Type B pancreatic cell (in vitro differentiated cells): ENCODE results near the gene CSNK2B. TPM values are rescaled to one million over a fixed set of nuclear protein-coding genes. Genes with fewer than 3 reads are reported as not detected.

Experiments used
- DNase-seq: peaks from one replicate; pipeline ENCODE4 v3.0.0; 2021; ENCODE audit warnings: mixed read lengths; ENCODE audit not compliant: unreplicated experiment; ENCODE audit errors: extremely low spot score
- H3K27ac Mint-ChIP-seq: 2 replicates; pipeline ENCODE4 v1.8.0; 2021; ENCODE audit warnings: mild to moderate bottlenecking, mixed read lengths
- H3K27me3 Mint-ChIP-seq: 2 replicates; pipeline ENCODE4 v1.8.0; 2021; ENCODE audit warnings: mixed read lengths
- H3K36me3 Mint-ChIP-seq: 2 replicates; pipeline ENCODE4 v1.8.0; 2021; ENCODE audit warnings: mixed read lengths
- H3K4me1 Mint-ChIP-seq: one replicate; pipeline ENCODE4 v1.8.0; 2021; ENCODE audit warnings: mixed read lengths; ENCODE audit not compliant: unreplicated experiment
- H3K4me3 Mint-ChIP-seq: 2 replicates; pipeline ENCODE4 v1.8.0; 2021; ENCODE audit warnings: mild to moderate bottlenecking, mixed read lengths
- H3K9me3 Mint-ChIP-seq: 2 replicates; pipeline ENCODE4 v1.8.0; 2021; ENCODE audit warnings: mixed read lengths
- long read RNA-seq: library from polyadenylated mRNA; unstranded; transcript quantifications from one replicate; pipeline ENCODE4 v2.0.0, GENCODE V29; 2020
- total RNA-seq: library from RNA; stranded (reverse); gene quantifications from 2 replicates; pipeline ENCODE4 v1.2.1, GENCODE V29; 2021; ENCODE audit warnings: low replicate concordance
- TF ChIP-seq, protein P1 (sequence below): fragments of 200-600 bp; sonication (generic); conservative IDR thresholded peaks from 2 replicates; pipeline ENCODE4 v1.5.0; 2021; ENCODE audit warnings: antibody characterized with exemption, mild to moderate bottlenecking

The CSNK2B gene
- total RNA-seq, result 142 and 175 TPM in 2 replicates
- long read RNA-seq, transcript CSNK2B-203 (7 exons, 948 nt), result major isoform, 65 of 77 reads
- long read RNA-seq, partial matches to known transcripts, result 5 of 77 reads
- long read RNA-seq, other reads (novel, unspliced or antisense), result 4 of 77 reads

- H3K27ac Mint-ChIP-seq, result peak within 1 kb of the TSS; percentile 99
- no peaks in the 10 kb centered on the region for H3K9me3 Mint-ChIP-seq
- TF ChIP-seq, protein P1, sequence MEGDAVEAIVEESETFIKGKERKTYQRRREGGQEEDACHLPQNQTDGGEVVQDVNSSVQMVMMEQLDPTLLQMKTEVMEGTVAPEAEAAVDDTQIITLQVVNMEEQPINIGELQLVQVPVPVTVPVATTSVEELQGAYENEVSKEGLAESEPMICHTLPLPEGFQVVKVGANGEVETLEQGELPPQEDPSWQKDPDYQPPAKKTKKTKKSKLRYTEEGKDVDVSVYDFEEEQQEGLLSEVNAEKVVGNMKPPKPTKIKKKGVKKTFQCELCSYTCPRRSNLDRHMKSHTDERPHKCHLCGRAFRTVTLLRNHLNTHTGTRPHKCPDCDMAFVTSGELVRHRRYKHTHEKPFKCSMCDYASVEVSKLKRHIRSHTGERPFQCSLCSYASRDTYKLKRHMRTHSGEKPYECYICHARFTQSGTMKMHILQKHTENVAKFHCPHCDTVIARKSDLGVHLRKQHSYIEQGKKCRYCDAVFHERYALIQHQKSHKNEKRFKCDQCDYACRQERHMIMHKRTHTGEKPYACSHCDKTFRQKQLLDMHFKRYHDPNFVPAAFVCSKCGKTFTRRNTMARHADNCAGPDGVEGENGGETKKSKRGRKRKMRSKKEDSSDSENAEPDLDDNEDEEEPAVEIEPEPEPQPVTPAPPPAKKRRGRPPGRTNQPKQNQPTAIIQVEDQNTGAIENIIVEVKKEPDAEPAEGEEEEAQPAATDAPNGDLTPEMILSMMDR, result no peak
- peak; percentile 97 for DNase-seq
- peak within 1 kb of the TSS; percentile 99 for H3K4me3 Mint-ChIP-seq
- peaks cover 23% of the 10 kb centered on the region for H3K36me3 Mint-ChIP-seq
- H3K27me3 Mint-ChIP-seq, result no peaks in the 10 kb centered on the region
- H3K4me1 Mint-ChIP-seq, result peaks cover 46% of the 10 kb centered on the region
Measured at GRCh38 chr6:31665501-31666336, at the start of gene CSNK2B. Gene CSNK2B (plus strand): TSS chr6:31666080. CDS start chr6:31666832, 752 bp downstream.

DNA sequence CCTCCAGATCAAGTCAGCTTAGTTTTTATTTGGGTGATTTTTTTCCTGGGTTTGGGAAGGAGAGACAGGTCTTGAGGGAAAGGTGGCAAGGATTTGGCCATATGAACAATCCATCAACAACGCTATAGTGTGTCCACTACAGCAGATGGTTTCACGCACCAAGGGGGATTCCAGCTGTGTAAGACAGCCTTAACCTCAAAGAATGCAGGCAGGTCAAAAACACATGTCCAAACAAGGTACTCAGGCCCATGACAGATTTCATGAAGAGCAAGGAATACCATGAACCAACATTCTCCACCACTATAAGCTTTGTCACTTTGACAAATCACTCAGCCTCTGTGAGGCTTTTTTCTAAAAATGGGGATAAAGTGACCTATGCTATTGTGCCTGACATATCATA lies 48.9 kb upstream of the CSNK2B start:
- Mint-ChIP-seq H3K4me1 (peaks cover 33% of the 10 kb centered on the region), H3K9me3 (no peaks in the 10 kb centered on the region), H3K36me3 (peaks cover under 1% of the 10 kb centered on the region), H3K4me3 (no peak overlapping the region), H3K27me3 (no peaks in the 10 kb centered on the region), H3K27ac (no peak overlapping the region)
- TF ChIP-seq, protein P1, result no peak
- no peak for DNase-seq

- peaks cover 16% of the 10 kb centered on the region for H3K36me3 Mint-ChIP-seq
- peak overlapping the region; percentile 93 for H3K4me3 Mint-ChIP-seq
- no peaks in the 10 kb centered on the region for H3K9me3 Mint-ChIP-seq
- peak overlapping the region; percentile 100 for H3K27ac Mint-ChIP-seq
- TF ChIP-seq, protein P1, result no peak
- DNase-seq, result peak; percentile 93
- peaks cover 35% of the 10 kb centered on the region for H3K4me1 Mint-ChIP-seq
- no peaks in the 10 kb centered on the region for H3K27me3 Mint-ChIP-seq
Measured at GRCh38 chr6:31619805-31620585, 45.9 kb upstream of the CSNK2B start.

DNA sequence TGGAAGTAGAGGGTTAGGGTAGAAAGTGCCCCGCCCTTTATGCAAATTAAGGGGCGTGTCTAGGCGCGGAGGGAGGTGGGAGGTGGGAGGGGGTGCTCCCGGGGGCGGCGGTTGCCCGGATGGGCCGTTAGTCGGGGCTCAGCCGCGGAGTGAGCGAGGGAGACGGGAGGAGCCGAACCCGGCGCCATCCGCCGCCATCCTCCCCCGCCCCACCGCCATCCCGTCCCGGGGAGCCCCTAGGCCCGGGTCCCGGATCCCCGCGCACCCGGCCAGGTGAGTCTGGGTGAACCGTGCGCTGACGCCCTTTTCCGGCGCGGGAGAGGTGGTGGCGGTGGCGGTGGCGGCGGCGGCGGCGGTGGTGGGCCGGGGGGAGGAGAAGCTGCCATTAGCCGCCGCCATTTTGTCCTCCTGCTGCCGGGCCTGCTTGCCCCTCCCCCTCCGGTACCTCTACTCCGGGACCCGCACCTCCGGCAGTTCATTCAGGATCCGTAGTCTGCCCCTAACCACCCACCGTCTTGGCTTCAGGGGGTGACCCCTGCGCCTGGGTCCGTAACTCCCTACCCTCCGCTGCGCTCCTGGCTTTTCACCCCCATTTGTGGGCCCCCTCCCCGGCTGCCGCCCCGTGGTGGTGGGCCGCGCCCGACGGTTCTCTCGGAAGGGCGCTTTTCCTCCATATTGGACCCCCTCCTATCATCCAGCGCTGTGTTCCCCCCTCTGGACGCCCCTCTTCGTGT lies 45.1 kb upstream of the CSNK2B start, which contains the start of gene PRRC2A:
Gene PRRC2A (plus strand): TSS at position 130 of the 734 bp plus-strand sequence. CDS start 2,075 bp downstream, outside the sequence.
- Mint-ChIP-seq H3K9me3 (no peaks in the 10 kb centered on the region), H3K4me3 (peak within 1 kb of the TSS; percentile 93), H3K27me3 (no peaks in the 10 kb centered on the region), H3K4me1 (peaks cover 30% of the 10 kb centered on the region), H3K27ac (peak within 1 kb of the TSS; percentile 100), H3K36me3 (peaks cover 17% of the 10 kb centered on the region)
- TF ChIP-seq, protein P1, result no peak
- peak; percentile 95 for DNase-seq

GRCh38 chr6:31621320-31621939 lies 44.5 kb upstream of the CSNK2B start:
- DNase-seq, result no peak
- TF ChIP-seq, protein P1, result no peak
- peaks cover 30% of the 10 kb centered on the region for H3K4me1 Mint-ChIP-seq
- H3K4me3 Mint-ChIP-seq, result peak overlapping the region; percentile 93
- H3K36me3 Mint-ChIP-seq, result peaks cover 23% of the 10 kb centered on the region
- no peaks in the 10 kb centered on the region for H3K9me3 Mint-ChIP-seq
- no peaks in the 10 kb centered on the region for H3K27me3 Mint-ChIP-seq
- peak overlapping the region; percentile 89 for H3K27ac Mint-ChIP-seq
